GM18951 (cell line): ENCODE measurements around the gene ATP6V1C2.

Source experiments
- POLR2A ChIP-seq: IDR thresholded peaks from 4 replicates; pipeline ENCODE4 v1.6.1; 2011; ENCODE audit warnings: mild to moderate bottlenecking; ENCODE audit not compliant: insufficient read length, insufficient read depth; ENCODE audit errors: extremely low read depth
- in situ Hi-C: fragments of 300-500 bp; cut with MboI; formaldehyde crosslinking; loops from one replicate; pipeline ENCODE4 v1.12.0; 2022; ENCODE audit warnings: low sequenced_read_pairs, mixed read lengths, inconsistent platforms; ENCODE audit not compliant: unreplicated experiment

ATP6V1C2 gene

DNA sequence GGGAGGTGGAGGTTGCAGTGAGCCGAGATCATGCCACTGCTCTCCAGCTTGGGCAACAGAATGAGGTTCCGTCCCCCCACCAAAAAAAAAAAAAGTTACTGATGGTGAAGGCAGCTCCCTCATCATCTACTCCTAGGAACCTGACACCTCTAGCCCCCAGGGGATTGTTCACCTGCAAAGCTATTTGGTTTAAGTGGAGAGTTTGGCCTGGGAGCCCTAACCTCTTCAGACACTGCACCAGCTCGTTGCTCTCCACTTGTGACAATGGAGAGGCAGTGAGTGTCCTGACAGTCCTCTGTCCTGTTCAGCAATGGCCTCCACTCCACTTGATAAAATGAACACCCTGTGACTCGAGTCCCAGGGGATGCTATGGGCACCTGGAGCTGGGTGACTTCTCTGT lies 43.5 kb downstream of the ATP6V1C2 start:
- in situ Hi-C loops = no loop called here
- no peak for TF ChIP-seq POLR2A

DNA sequence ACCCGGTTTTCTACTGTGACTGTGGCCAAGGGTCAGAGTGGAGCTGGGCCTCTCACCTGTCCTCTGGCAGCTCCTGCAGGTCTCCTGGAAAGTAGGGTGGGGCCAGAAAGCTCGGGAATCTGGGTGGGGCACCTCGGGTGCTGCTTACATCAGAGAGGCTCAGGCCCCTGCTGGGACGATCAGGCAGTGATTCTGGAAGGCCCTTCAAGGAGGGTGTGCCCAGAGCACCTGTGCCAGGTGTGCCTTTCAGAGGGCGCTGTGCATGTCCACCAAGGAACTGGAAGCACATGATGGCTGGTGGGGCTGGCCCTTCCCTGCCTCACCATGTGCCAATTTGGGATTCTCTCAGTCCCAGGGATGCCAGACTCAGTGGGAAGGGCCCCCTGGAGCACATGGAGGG lies 44.0 kb downstream of the ATP6V1C2 start:
- in situ Hi-C loops = no loop called here
- TF ChIP-seq POLR2A = no peak

DNA sequence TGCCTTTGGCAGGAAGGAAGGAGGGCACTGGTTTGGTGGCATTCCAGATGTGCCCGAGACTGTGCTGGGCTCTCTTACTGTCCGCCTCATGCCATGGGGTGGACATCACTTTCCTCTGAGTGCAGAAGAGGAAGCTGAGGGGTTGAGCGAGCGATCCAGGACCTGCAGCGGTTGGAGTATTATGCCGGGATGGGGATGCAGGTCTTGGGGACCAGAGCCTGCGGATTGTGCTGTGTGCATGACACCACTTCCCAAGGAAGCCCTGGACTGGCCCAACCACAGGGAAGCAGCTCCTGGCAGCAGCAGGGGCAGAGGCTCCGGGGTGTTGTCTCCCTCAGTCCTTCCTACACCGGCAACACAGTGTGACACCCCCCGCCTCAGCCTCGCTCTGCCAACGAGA lies 44.5 kb downstream of the ATP6V1C2 start:
- no peak for TF ChIP-seq POLR2A
- in situ Hi-C loops = no loop called here

DNA sequence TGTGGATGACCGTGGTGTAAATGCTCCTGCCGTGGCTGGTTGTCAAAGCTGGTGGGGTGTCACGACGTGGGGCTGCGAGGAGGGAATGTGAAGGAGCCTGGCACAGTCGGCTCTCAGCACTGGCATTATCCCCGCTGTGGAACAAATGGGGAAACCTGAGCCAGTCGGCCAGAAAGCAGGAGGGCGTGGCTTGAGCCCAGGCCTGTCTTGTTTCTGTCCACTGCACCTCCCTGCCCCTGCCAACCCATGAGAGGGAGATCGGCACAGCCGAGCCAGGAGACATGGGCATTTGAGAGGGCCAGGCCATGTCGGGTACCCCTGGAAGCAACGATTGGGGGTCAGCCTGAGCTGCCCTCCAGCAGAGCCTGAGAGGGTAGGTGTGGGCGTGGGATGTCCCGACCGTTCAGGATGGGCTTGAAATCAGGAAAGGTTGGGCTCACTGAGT lies 46.7 kb downstream of the ATP6V1C2 start:
- in situ Hi-C loops = no loop called here
- TF ChIP-seq POLR2A = no peak

DNA sequence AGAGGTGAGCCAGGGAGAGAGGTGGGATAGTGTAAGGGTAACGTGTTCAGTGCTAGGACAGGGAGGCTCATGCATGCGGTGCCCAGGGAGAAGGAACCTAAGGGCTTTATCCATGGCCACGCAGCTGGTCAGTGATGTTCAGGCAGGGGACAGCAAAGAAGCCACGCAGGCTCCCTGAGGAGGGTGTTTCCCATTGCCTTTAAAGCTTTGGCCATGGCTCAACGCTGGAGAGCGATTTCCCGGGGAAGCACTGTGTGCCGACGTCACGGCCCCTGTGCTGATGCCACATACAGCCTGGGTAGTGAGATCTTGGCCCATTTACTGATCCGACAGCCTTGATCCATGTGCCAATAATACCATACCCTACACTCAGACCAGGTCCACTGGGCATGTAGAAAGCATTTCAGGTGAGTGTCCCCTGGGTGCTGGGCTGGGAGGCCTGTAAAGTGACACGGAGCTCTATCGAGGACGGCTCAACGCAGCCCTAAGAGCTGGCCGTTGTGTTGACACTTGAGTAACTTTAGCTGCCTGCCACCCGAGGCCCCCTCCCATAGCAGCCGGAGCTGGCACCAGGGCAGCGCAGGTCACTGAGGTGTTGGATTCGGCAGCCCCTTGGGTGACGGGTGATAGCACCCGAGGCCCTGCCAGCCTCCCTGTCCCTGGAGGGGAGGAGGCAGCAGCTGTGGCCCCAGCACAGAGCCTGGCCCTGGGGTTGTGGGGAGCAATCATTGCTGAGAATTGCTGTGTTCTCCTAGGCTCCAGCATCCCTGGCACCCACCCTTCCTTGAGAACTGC lies 49.7 kb downstream of the ATP6V1C2 start:
- in situ Hi-C loops = no loop called here
- no peak for TF ChIP-seq POLR2A

DNA sequence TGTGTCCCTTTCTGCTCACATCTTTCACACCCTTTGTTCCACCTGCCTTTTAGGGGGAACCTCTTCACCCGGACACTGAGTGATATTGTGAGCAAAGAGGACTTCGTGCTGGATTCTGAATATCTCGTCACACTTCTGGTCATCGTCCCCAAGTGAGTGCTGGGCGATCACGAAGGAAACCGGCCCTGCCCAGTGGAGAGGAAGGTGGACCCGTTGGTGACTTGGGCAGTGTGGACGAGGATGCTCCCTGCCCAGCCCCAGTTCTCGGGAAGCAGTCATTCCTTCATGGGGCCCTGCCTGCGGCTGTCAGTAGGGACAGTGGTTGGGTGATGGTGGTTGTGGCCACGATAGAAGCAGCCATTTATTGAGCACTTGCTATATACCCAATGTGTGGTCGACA lies 50.4 kb downstream of the ATP6V1C2 start:
- in situ Hi-C loops = no loop called here
- no peak for TF ChIP-seq POLR2A

DNA sequence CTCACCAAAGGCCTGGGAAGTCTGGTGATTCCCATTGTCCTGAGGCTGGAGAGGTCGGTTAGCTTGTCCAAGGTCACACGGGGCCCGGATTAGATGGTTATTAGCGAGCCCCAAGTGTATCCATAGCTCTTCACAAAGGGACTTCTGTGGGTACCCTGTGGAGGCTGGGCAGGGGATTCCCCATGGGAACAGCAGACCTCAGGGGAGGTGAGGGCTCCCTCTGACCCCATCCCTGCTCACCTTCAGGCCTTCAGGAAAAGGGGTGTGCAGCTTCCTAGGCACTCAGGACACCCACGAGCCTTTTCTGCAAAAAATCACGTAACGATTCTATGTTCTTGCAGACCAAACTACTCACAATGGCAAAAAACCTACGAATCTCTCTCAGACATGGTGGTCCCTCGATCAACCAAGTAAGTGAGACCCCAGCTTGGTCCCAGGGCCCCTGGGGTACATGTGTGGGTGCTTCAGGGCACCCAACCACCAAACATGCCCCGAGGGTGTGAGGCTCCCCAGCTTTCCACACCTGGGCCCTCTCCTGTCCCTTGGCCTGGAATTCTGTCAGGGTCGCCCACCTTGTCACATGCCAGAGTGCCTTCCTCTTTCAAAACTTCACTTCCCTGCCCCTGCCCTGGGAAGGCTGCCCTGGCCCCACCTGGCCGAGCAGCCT lies 50.9 kb downstream of the ATP6V1C2 start:
- in situ Hi-C loops = no loop called here
- TF ChIP-seq POLR2A = no peak

DNA sequence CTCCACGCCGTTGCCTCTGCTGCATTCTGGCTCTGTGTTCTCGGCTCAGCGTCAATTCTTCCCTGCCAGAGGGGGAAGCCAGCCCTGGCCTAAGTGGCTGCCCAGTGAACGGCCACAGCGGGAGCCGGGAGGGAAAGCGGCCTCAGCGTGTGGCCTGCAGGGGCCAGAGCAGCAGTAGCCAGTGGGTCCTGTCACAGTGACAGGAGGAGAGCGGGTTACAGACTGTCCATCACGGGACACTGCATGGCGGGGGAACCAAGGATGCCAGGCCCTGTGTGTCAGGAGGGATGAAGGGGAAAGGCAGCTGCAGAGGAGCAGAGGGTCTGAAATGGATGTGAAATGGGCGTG lies 51.4 kb downstream of the ATP6V1C2 start:
- TF ChIP-seq POLR2A = no peak
- in situ Hi-C loops = no loop called here

DNA sequence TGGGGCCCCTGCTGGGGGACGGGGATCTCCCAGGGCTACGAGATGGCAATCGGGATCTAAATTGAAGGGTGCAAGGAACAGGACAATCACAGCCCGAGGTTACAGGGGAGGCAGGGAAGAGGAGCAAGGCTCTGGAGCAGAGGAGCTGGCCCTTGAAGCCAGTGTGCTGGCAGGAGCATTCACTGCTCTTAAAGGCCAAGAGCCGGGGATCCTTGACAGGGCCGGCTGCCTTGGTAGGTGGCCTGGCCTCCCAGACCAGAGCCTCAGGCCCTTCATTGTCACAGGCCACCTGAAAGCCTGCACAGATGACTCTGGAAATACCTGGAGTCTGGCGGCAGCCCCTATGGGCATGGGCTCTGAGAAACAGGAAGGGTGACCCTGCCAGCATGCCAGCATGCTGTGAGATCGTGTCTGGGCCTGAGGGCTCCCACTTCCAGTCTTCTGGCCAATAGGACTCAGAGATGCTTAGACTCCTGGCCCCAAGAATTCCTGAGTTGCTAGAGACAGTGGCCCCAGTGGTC lies 52.5 kb downstream of the ATP6V1C2 start:
- in situ Hi-C loops = no loop called here
- no peak for TF ChIP-seq POLR2A

DNA sequence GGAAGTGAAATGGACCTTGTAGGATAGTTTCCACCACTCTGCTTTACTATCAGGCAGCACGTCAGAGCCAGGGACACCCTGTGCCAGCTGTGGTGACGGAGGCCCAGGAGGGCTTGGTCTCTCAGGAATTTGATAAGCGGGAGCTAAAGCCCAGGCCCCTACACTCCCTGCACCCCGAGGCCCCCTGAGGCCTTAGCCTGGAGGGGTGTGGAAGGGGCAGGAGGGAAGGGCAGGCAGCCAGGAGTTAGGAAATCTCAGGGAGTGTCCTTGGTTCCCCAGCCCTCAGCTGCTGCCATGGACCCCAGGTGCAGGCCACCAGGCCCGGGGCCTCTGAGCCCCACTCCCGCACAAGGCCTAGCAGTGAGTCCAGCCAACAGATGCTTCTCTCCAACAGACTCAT lies 53.0 kb downstream of the ATP6V1C2 start:
- no peak for TF ChIP-seq POLR2A
- in situ Hi-C loops = no loop called here

DNA sequence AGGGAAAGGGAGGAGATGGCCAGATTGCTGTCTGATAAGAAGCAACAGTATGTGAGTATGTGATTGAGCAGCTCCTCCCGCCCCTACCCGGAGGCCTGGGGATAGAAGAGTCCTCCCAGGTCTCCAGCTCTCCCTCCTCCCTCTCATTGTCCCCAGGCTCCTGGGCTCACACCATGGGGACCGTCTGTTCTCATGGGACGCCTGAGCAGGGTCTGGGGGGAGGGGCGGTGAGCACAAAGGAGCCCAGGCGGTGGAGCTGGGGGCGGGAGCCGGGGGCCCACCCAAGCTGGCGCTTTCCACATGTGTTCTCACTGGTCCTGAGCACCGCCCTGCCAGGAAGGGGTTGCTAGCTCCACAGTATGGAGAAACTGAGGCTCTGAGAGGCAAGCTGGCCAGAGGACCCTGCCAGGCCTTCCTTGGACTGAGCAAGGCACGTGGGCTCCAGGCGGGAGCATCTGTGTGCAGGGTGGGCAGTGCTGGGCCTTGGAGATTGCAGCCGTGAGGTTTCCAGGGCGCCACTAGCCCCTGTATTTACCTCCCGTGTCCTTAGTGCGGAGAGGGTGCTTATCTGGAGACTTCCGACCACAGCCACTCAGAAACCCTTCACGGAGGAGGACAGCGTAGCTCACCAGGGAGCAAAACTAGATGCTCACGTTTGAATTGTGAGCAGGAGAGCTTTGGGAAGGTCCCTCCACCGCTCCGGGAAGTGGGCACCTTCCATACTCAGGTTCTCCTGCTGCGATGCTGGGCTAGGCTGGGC lies 53.8 kb downstream of the ATP6V1C2 start:
- in situ Hi-C loops = no loop called here

DNA sequence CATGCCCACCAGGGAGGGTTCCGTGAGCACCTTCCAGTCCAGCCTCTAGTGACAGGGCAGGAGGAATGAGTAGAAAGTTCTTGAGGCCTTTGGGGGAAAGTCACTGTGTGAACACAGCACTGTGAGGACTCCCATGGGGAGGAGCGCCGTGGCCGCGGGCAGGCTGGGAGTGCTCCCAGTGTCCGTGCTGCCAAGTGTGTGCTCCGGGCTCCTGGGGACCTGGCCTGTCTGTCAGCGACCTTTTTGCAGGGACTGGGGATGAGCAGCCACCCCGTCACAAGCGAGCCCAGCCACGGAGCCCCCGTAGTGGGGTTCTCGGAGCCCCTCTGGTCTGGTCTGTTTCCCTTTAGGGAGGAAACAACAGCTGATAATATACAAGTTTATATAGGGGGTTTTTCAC lies 54.4 kb downstream of the ATP6V1C2 start:
- TF ChIP-seq POLR2A = no peak

More for the DNA sequence above, 53.8 kb downstream of the ATP6V1C2 start:
- no peak for TF ChIP-seq POLR2A

DNA sequence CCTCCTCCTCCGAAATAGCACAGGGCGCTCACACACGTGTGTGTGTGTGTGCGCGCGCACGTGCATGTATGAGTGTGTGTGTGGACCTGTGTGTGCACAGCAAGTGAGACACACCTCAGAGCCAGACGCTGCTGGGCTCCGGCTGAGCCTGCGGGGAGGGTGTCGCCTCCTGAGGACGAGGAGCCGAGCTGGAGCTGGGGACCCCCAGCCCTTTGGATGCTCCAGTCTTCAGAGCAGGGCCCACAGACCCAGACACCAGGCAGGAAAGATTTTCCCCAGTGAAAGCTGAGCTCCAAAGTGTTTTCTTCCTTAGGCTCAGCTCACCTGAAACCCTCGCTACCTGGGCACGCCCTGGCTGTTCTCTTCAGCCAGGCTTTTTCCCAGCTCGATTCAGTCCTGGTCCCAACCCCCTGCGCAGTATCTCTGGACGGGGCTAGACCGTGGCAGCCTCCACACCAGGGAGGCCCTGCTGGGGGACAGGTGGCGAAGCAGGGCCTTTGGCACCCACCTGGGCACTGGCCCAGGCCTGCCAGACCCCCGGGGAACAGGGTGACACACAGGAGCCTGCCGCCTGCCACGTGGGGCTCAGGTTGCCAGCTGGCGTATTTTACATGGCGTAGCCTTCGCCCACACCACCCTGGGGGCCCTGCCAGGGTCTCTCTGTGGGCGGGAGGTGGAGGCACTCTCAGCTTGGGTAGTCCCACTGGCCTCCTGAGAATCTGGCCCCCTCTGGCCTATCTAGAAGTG lies 55.0 kb downstream of the ATP6V1C2 start:
- in situ Hi-C loops = no loop called here
- TF ChIP-seq POLR2A = no peak

More for the DNA sequence above, 54.4 kb downstream of the ATP6V1C2 start:
- in situ Hi-C loops = no loop called here
